K562 (cell line): ENCODE data around the gene NUP50. TPM values are rescaled to one million over a fixed set of nuclear protein-coding genes. Genes with fewer than 3 reads are reported as not detected.

ENCODE experiments used
- CREBBP ChIP-seq: IDR thresholded peaks from one replicate; pipeline ENCODE4 v1.6.1; 2012; ENCODE audit warnings: low read depth, mild to moderate bottlenecking, control low read depth, inconsistent platforms, low read length
- KLF6 ChIP-seq: fragments of 250-450 bp; sonication (Bioruptor Pico); IDR thresholded peaks from 2 replicates; pipeline ENCODE4 v1.4.0; 2020; ENCODE audit warnings: mild to moderate bottlenecking, moderate library complexity, borderline replicate concordance
- SMARCB1 ChIP-seq: IDR thresholded peaks from 2 replicates; pipeline ENCODE4 v1.6.1; 2011; ENCODE audit warnings: improper control_type of control experiment, low read depth; ENCODE audit not compliant: insufficient read length
- polyA plus RNA-seq, 8 experiments: library from polyadenylated mRNA; depleted of rRNA in 4 of 8; stranded (reverse) in 5 of 8; unstranded in 3 of 8; fragments of >200 nt; fragmentation: Nextera tagmentation in 2 of 8; fragmentation: Illumina TruSeq in 1 of 8; extraction: Ambion mirVana in 2 of 8; extraction: Trizol in 1 of 8; gene quantifications; 2 replicates each; pipeline versions ENCODE4 v1.2.1 to v1.2.3, GENCODE V29; 2011 to 2014; ENCODE audit warnings: inconsistent platforms in 1 of 8, missing spikeins in 1 of 8
- total RNA-seq, 7 experiments: library from RNA; depleted of rRNA in 6 of 7; stranded (reverse); fragments of >200 nt in 6 of 7; fragmentation: Illumina TruSeq in 2 of 7; extraction: Trizol in 2 of 7; gene quantifications; 2 replicates each; pipeline versions ENCODE4 v1.2.1 to v1.2.3, GENCODE V29; 2011 to 2021; ENCODE audit warnings: low replicate concordance in 1 of 7
- TF ChIP-seq, protein P1 (sequence below): fragments of 250-450 bp; sonication (Bioruptor Pico); IDR thresholded peaks from 2 replicates; pipeline ENCODE4 v1.5.0; 2021; ENCODE audit warnings: mild to moderate bottlenecking, moderate library complexity
- TF ChIP-seq, protein P2 (sequence below): fragments of 200-600 bp; sonication (generic); IDR thresholded peaks from one replicate; pipeline ENCODE4 v1.6.1; 2012; ENCODE audit warnings: mild to moderate bottlenecking, low read depth, low read length, inconsistent platforms
- TF ChIP-seq, protein P3 (sequence below): IDR thresholded peaks from 2 replicates; pipeline ENCODE4 v1.6.1; 2016; ENCODE audit warnings: missing genetic modification characterization, missing compliant biosample characterization

NUP50 gene
- total and polyA plus RNA-seq, 9 of the 15 experiments (the other 6 are each of a cell fraction or from before 2014, with no cell fraction given), result 23.8 to 83.7 (median 55.3) TPM

DNA sequence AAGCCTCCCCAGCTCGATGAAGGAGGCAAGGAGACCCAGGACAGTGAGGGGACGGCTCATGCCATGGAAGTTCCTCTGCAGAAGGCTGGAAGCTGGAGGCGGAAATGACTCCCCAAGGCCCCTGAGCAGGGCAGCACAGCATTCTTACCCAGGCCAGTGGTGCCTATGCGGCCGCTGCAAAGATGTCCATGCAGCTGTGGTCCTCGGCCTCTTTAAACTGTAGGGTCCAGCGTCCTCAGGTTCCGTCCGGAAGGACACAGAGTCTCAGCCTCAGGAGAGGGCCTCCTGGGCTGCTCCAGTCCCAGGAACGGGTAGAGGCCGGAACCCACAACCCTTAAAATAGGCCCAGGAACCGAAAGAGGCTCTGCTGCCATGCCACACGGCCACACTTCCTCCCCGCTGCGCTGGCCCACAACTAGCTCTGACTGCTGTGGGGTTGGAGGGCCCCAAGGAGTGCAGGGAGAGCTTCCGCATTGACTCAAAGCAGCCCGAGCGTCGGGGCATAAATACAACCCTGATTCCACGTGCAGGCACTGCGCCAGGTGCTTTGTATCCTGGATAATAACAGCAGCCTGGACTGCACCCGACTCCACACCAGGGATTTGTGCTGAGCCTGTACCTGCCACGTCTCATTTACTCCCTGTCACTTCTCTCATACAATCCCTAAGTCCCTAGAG, 71.5 kb downstream of the NUP50 start (continued):
- TF ChIP-seq, protein P1, sequence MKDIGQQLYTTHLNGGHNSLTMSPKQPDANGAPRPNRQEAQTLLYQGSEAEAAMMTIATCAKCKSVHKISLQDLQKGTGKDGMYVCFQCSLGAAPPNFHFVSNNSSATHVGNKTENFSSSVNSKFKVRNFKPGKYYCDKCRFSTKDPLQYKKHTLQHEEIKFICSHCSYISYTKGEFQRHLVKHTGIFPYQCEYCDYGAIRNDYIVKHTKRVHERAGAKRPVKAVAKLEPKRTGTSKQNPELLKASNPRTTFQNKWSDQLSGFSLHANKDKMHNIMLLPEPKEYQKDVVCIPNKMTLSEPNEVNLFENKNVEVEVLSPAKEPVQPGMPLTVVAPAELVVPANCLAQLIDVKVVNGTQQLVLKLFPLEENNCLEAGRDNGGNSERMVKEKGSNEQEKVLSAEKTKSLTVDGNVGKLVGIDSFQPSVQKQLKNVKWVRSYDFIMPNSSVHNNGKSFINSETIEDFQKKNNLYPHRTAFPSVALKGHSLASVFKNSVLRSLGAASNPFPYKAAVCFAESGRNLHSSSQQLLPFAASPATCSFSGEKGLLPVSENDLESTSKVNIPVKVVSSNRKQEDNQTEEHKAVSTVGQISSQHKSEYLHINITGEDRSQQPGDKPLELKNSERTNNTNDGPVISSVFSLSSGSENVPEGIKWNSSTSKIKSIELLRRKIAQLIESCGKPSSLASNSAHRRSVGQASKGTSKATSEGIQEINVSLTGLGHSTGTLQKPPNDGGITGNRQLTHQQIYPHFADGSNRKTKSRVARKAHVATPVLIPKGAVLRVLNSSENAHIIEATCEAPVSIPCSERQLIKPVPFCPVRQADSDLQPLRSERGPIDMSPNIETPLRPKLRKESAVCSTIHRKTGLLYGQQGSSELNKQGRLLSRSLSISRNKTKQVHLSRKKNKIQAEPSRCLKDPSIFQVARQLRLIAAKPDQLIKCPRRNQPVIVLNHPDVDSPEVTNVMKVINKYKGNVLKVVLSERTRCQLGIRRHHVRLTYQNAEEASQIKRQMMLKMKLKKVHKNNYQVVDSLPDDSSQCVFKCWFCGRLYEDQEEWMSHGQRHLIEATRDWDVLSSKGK (CRISPR knock-in tag), result no peak
- TF ChIP-seq SMARCB1, result no peak
- no peak for TF ChIP-seq CREBBP
- TF ChIP-seq KLF6, result no peak
- TF ChIP-seq, protein P2, sequence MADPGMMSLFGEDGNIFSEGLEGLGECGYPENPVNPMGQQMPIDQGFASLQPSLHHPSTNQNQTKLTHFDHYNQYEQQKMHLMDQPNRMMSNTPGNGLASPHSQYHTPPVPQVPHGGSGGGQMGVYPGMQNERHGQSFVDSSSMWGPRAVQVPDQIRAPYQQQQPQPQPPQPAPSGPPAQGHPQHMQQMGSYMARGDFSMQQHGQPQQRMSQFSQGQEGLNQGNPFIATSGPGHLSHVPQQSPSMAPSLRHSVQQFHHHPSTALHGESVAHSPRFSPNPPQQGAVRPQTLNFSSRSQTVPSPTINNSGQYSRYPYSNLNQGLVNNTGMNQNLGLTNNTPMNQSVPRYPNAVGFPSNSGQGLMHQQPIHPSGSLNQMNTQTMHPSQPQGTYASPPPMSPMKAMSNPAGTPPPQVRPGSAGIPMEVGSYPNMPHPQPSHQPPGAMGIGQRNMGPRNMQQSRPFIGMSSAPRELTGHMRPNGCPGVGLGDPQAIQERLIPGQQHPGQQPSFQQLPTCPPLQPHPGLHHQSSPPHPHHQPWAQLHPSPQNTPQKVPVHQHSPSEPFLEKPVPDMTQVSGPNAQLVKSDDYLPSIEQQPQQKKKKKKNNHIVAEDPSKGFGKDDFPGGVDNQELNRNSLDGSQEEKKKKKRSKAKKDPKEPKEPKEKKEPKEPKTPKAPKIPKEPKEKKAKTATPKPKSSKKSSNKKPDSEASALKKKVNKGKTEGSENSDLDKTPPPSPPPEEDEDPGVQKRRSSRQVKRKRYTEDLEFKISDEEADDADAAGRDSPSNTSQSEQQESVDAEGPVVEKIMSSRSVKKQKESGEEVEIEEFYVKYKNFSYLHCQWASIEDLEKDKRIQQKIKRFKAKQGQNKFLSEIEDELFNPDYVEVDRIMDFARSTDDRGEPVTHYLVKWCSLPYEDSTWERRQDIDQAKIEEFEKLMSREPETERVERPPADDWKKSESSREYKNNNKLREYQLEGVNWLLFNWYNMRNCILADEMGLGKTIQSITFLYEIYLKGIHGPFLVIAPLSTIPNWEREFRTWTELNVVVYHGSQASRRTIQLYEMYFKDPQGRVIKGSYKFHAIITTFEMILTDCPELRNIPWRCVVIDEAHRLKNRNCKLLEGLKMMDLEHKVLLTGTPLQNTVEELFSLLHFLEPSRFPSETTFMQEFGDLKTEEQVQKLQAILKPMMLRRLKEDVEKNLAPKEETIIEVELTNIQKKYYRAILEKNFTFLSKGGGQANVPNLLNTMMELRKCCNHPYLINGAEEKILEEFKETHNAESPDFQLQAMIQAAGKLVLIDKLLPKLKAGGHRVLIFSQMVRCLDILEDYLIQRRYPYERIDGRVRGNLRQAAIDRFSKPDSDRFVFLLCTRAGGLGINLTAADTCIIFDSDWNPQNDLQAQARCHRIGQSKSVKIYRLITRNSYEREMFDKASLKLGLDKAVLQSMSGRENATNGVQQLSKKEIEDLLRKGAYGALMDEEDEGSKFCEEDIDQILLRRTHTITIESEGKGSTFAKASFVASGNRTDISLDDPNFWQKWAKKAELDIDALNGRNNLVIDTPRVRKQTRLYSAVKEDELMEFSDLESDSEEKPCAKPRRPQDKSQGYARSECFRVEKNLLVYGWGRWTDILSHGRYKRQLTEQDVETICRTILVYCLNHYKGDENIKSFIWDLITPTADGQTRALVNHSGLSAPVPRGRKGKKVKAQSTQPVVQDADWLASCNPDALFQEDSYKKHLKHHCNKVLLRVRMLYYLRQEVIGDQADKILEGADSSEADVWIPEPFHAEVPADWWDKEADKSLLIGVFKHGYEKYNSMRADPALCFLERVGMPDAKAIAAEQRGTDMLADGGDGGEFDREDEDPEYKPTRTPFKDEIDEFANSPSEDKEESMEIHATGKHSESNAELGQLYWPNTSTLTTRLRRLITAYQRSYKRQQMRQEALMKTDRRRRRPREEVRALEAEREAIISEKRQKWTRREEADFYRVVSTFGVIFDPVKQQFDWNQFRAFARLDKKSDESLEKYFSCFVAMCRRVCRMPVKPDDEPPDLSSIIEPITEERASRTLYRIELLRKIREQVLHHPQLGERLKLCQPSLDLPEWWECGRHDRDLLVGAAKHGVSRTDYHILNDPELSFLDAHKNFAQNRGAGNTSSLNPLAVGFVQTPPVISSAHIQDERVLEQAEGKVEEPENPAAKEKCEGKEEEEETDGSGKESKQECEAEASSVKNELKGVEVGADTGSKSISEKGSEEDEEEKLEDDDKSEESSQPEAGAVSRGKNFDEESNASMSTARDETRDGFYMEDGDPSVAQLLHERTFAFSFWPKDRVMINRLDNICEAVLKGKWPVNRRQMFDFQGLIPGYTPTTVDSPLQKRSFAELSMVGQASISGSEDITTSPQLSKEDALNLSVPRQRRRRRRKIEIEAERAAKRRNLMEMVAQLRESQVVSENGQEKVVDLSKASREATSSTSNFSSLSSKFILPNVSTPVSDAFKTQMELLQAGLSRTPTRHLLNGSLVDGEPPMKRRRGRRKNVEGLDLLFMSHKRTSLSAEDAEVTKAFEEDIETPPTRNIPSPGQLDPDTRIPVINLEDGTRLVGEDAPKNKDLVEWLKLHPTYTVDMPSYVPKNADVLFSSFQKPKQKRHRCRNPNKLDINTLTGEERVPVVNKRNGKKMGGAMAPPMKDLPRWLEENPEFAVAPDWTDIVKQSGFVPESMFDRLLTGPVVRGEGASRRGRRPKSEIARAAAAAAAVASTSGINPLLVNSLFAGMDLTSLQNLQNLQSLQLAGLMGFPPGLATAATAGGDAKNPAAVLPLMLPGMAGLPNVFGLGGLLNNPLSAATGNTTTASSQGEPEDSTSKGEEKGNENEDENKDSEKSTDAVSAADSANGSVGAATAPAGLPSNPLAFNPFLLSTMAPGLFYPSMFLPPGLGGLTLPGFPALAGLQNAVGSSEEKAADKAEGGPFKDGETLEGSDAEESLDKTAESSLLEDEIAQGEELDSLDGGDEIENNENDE, result no peak
- TF ChIP-seq, protein P3, sequence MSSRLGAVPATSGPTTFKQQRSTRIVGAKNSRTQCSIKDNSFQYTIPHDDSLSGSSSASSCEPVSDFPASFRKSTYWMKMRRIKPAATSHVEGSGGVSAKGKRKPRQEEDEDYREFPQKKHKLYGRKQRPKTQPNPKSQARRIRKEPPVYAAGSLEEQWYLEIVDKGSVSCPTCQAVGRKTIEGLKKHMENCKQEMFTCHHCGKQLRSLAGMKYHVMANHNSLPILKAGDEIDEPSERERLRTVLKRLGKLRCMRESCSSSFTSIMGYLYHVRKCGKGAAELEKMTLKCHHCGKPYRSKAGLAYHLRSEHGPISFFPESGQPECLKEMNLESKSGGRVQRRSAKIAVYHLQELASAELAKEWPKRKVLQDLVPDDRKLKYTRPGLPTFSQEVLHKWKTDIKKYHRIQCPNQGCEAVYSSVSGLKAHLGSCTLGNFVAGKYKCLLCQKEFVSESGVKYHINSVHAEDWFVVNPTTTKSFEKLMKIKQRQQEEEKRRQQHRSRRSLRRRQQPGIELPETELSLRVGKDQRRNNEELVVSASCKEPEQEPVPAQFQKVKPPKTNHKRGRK (tag), result no peak
